HG03097 (cell line): Measurements from ENCODE around the gene LINGO1.

Experiments
- ATAC-seq: cut with Tn5 transposase; IDR thresholded peaks from one replicate; pipeline ENCODE4 v1.9.1; 2021; ENCODE audit not compliant: unreplicated experiment, low FRiP score

Gene LINGO1

DNA sequence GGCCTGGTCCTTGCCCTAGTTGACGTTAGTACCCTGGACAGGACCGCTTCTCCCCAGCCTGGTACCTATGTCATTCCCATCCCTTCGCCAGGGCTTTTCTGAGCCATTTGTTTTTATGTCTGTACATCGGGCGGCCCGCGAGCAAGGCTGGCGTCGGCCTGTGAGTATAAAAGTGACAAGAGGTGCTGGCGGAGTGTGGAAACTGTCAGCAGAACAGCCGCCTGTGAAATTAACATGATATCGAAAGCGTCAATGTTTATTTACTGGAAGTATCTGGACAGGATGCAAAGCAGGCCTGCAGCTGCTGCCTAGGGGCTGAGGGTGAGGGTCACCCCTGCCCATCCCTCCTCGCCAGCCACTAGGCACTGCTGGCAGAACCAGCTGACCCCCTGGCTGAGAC is 33.4 kb downstream of the LINGO1 start:
- no peak for ATAC-seq

DNA sequence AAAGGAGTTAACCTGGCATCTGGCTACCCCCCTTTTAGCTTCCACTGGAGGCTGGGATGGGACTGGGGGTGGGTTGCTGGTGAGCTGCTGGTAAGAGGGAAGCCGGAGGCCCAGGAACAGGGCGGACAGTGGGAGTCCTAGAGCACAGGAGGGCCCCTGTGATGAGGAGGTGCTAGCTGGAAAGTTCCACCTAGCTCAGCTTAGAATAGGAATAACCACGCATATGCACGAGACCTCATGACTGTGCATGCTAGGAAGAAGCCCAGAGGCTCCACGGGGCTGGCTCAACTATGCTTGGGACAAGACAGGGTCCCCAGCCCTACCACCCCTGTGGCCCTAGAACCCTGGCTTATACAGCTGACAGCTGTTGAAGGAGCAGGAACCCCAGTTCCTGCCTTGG is 34.1 kb downstream of the LINGO1 start:
- no peak for ATAC-seq

DNA sequence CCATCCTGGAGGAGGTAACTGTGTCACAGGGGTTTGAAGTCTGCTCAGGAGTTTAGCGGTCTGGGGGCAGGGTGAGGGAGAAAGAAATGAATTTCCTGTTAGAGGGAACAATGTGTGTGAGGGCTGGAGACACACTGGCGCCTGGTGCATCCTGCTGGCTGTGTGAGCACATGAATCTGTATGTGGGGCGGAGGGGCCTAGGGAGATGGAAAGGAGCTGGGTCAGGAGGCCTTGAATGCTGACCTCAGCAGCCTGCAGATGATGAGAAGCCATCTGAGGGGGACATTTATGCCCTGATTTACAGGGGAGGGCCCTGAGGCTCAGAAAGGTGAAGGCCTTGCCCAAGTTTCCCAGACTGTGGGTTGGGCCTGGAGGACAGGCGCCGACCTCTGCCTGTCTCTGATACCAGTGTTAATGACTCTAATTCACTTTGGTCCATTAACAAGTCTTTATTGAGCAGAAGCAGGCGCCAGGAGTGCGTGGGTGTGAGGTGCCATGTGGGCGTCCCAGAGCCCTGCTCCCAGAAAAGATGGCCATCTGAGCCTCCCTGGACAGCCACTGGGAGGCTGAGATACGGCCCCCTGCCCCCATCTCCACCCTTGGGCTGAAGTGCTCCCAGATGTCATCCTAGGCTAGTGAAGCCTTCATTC is 34.8 kb downstream of the LINGO1 start:
- no peak for ATAC-seq

DNA sequence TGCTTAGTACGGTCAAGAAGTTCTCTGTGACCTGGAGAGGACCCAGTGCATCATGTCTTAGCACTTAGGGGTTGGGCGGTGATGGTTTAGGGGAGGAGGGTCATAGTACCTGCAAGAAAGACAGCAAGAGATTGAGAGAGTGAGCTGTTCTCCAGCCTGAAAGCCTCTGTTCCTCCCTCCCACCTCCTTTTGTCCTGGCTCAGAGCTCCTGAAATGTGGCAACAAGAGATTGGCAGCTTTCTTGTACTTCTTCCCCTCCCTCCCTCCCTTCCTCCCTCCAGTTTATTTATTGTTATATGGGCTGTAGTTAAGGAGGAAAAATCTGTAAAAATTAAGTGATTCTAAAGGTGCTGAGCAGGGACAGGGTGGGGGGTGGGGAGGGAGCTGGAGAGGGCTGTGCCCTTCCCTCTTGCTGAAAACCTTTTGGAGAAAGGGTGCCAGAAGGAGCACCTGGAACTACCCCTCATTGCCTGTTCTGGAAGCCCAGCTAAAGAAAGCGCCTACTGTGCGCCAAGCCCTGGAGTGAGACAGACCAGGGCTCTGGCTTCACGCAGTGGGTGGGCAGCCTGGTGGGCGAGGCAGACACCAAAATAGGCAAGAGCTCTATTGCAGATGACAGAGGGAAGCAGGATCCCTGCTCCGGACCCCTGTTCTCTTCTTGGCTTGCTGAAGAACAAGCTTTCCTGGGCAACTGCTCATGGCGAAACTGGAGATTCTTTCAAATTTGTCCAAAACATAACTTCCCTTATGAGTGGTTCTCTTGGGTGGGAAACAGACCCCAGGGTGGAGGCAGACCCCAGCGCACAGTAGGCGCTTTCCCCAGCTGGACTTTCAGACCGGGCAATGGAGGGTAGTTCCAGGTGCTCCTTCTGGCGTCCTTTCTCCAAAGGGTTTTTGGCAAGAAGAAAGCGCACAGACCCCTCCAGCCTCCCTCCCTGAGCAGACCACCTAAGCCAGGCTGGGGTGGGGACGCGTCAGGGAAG is 35.6 kb downstream of the LINGO1 start:
- ATAC-seq: no peak

DNA sequence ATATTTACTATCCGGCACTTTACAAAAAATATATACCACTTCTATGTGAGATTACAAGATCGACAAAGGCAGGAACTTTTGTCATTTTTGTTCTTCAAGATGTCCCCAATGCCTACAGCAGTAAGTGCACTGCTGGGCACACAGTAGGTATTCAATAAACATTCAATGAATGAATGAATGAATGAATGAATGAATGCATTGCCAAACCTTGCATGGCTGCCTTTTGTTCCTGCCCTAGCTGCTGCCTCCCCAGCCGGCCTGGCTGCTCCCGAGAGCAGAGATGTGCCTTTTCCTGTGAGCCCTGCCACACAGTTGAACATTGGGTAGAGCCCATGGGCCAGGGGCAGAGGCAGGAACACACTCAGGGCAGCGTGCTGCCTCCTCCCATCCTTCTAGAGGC is 37.5 kb downstream of the LINGO1 start:
- ATAC-seq: no peak

DNA sequence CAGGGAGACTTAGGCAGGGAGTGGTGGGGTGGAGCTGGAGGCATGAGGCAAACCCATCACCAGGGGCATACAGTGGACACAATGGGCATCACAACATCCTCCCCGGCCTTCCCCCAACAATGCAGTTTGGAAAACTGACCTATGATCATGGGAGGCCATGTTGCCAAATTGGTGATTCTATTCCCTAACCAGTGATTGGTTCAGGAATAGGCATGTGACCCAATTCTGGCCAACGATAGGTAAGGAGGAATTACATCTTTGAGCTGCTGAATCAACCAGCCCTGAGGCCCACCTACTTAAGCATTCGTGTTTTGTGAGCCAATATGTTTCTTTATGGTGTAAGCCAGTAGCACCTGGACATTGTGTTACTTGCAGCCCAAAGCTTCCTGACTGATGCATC is 40.0 kb downstream of the LINGO1 start:
- ATAC-seq: no peak

DNA sequence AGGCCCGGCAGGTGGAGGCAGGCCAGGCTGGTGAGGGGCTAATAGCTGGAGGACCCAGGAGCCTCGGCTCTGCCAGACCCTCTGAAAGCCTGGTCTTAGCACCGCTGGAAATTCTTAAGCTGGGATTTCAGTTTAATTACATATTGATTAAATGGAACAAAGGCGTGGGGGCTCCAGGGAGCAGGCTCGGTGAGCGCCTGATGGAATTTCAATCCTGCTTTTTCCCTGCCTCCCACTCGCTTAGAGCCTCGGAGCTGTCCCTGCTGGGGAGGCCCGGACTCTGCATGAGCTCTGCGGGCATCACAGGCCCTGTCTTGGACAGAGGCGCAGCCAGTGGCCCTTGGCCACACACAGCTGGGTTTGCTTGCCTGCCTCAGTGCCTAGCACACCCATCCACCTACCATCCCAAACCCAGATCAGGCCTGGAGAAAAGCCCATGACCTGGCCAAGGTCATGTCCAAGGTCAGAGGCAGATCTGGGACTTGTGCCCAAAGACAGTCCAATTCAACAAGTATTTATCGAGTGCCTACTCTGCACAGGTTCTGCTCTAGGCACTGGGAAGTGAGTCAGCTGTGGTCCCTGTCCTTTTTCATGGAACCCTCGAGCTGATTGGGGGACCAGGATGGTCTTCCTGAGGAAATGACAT is 40.6 kb downstream of the LINGO1 start:
- no peak for ATAC-seq

DNA sequence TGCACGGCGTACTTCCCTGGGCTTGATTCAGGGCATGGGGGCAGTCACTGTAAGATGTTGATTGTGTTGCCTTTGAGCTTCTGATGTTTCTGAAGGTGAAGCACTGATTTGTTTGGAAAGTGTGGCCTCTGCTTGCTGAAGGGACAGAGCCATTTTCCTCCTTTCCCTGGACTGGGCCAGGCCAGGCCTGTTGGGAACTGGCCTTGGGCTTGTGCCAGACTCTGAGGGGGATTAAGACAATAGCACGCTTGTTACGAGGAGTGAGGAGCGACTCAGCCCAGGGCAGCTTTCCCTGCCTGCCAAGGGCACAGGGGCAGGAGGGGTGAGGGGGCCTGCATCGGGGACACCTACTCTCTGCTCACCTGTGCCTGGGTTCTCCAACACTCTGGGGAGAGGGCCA is 42.9 kb downstream of the LINGO1 start:
- ATAC-seq: no peak

DNA sequence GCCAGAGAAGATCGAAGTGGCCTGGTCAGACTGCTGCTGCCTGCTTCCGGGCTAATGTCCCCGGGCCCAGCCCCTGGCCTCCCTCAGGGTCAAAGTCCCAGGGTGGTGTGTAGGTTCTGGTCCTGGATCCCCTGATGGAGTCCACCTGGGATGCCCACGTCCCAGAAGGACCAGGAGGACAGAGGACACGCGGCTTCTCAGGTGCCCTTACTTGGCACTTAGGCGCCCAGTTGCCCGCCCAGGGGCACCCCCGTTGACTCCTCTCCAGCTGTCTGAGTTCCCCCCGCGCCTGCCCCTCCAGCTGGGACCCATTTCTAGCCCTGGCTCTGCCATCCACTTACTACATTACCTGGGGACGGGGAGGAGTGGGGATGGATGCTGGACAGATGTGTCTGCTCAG is 44.6 kb downstream of the LINGO1 start:
- ATAC-seq: no peak

DNA sequence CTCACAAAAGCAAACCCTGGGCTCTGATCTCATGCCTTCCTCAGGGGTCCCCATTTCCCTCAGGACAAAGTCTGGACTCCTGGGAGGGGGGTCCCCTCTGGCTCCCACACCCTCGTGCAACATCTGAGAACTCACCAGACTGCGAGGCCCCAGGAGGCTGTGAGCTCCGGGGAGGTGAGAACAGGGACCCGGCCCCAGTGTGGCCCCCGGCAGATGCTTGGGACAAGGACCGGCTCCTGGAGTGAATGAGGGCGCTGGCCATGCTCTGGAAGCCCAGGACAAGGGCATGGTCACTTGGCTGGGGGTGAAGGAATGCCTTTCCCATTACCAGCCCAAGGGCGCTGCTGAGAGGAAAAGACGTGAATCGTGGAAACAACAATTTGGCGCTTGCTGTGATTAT is 48.0 kb downstream of the LINGO1 start:
- ATAC-seq: no peak

DNA sequence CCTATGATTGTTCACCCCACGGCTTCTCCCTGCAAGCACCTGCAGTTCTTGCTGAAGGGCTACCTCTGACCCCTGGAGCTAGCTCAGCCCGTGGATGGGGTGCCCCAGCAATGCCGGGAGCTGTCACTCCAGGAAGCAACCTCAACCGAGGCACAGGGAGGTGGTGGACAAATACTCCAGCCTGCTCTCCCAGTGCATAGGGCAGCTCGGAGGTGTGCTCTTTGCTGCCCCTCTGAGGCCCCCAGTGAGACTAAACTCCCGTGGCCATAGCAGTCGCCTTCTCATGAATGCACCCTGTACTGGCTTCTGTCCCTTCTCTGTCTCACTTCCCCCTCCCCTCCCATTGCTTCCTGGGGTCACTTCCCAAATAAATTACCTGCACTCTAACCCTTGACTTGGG is 48.5 kb downstream of the LINGO1 start:
- ATAC-seq: no peak

DNA sequence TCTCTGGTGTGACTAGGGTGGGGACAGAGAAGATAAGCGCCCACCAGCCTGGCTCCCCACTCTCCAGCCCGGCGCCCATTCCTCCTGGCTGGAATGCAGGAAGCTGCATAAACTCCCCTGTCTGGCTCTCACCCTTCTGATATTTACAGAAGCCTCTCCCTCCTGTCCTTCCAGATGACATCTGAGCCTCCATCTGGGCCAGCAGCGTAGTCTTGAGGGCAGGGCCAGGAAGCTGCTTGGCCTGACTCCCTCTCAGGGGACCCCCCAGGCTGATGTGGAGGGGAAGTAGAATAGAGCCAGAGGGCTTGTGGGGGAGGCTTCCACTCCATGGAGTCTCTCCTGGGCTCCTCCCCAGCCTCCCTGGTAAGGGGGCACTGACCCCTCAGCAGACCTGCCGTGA is 49.9 kb downstream of the LINGO1 start:
- no peak for ATAC-seq

DNA sequence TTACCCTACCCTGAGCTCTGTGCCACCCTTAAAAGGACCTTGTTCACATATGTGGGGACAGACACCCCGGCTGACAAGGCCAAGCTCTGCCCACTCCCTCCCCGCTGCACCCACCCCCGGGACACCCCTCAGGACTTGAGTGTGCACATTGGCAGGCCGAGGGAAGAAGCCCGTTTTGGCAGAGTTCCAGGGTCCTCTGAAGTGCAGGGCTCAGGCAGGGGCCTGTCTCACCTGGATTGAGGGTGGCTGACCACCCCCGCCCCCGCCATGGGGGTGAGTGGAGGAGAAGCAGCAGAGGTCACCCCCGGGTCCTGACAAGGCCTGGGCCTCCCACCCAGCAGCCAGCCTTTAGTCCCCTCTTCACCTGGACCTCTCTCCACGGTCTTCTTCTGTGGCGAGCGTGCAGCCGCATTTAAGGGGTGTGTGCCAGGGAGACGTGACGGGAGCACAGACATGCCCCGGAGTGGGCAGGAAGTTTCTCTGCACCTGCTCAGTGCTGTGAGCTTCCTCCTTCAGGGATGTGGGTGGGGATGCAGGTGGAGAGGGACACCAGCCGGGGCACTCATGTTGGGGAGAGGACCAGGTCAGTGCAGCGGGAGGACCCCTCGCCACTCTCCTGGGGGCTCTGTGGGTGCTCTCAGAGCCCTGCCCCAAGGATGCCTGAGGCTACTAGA is 50.7 kb downstream of the LINGO1 start:
- no peak for ATAC-seq

DNA sequence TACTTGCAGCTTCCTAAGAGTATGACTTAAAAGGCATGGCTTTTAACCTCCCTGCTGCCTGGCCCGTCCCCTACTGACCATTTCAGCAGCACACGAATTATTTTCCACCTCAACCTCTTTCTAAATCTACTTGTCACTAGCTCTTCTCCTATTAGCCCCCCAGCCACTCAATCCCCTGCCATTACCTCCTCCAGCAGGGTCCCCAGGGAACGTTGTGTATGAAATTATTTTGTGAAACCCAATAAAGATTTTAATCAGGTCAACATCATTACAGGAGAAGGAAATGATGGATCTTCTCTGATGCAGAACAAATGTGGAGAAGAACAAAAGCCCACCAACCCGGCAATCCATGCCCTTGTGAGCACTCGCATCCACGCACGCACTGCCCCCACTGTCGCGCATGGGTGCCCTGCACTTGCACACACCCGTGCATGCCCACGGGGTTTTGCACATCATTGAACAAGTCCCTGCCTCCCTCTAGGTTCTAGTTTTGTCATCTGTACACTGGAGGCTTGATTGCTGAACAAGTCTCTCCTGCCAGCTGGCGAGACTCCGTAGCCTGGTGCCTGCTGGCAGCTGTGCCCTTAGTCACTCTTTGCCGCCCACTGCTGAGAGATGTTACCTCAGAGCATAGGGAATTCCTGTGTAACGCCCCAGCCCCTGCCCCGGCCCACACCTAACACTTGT is 51.6 kb downstream of the LINGO1 start:
- ATAC-seq: no peak

DNA sequence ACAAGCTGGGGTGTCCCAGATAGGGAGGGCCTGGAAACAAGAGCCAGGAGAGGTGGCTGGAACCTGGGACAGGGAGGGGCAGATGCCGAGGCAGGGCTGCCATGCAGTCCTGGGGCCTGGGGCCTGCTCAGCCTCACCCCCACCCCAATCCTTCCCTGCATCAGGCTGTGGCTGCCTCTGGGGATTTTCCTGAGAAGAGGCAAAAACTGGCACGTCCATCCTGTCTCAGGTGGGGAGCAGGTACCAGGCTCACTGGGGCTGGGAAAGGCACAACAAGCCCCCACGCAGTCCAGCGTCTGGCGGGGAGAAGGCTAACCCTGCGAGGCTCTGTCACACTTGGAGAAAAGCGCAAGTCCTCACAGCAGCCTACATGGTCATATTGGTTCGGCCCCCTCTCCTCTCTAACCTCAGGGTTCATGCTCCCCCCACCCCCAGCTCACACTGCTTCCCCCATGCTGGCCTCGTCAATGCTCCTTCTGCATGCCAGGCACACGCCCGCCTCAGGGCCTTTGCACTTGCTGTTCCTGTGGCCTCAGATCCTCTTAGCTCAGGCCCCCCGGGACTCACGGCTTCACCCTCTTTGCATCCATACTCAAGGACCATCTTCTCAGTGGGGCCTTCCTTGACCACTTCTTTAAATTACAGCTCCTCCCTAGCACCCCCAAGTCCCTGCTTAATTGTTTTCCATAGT is 53.1 kb downstream of the LINGO1 start:
- ATAC-seq: no peak

DNA sequence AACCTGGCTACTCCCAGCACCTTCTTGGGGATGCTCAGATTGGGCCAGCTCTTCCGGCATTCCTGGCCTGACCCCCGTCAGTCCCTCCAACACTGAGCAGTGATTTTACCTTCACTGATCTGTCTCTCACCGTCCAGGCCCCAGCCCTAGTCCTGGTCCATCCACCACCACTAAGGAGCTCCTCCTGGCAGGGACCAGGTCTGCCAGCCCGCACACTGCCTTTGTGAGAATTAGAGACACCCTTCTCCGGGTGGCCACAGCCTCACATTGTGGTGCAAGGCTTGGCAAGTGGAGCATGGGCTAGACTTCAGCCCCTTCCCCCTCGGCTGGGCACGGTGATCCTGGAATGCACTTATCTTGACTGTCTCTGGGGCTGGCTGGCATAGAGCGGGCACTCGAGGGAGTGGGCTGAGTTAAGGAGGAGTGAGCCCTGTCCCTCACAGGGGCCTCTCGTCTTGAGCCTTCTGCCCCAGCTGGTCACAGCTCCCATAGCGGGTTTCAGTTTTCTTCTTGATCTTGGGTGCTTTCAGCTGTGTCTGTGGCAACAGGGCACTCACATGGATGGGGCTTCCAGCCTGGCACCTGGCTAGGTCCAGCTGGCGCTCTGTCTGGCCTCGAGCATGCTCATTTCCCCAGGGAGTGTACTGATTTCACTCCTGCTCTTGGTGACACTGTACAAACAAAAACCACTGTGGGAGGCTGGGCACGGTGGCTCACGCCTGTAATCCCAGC is 53.9 kb downstream of the LINGO1 start:
- no peak for ATAC-seq

DNA sequence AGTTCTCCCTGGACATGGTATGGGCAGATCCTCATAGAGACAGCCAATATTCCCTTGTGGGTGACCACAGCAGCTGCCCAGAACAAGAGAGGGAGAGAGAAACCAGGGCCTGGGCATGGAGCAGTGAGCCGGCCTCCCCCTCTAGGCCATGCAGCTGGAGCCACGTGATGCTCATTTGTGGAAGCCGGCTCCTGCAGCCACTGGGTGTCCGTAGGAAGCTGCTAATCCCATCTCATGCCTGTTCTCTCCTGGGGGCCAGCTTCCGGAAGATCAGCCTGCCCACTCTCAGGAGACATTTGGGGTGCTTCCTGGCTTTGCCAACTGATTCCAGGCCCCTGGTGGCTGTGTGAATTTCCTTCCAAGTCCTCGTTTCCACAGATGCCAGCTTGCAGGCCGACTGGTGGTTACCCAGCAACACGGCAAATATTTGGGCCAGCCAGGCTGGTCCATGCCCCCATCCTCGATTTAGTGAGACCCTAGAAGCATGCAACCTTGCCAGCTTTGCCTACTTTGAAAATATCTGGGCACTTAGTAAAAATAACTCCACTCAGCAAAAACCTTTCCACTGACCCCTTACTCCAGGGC is 55.3 kb downstream of the LINGO1 start:
- no peak for ATAC-seq

DNA sequence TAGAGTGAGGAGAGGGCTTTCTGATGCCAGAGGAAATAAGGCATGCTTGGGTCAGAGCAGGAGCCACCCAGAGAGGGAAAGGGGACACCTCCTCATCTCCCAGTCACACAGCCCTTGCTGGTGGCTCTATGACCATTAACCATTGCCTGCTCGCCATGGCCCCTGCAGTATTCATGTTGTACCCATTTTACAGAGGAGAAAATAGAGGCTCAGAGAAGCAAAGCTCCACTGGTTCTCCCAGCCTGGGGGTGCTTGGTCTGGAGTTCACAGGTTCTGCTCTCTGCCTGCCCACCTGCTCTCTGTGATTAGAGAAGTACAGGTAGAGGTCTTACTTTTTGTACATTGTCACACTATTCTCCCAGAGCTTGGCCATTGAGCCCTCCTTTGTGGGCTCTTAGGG is 56.2 kb downstream of the LINGO1 start:
- no peak for ATAC-seq
